ENCODE results near the gene JMJD8.

JMJD8 gene

GRCh38 chr16:658679-659571 lies 25.2 kb downstream of the JMJD8 start:
- DNase-seq = no peak

- DNase-seq = no peak
Measured at GRCh38 chr16:657487-657886, 26.6 kb downstream of the JMJD8 start.

DNA sequence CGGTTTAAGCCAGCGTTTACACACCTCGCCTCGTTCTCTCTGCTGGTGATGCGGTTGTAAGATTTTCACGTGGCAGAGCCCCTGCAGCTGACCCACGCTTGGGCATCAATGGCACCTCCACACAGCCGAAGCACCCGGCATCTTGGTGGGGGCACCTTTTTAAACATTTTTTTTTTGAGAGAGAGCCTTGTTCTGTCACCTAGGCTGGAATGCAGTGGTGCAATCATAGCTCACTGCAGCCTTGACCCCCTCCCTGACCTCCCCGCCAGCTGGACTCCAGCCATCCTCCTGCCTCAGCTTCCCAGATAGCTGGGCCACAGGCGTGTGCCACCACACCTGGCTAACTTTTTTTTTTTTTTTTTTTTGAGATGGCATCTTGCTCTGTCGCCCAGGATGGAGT lies 30.1 kb downstream of the JMJD8 start:
- DNase-seq = no peak

GRCh38 chr16:652454-653305 lies 31.5 kb downstream of the JMJD8 start:
- no peak for DNase-seq

- no peak for DNase-seq
Measured at GRCh38 chr16:651844-652243, 32.3 kb downstream of the JMJD8 start.

- no peak for DNase-seq
Measured at GRCh38 chr16:649631-650030, 34.5 kb downstream of the JMJD8 start.

DNA sequence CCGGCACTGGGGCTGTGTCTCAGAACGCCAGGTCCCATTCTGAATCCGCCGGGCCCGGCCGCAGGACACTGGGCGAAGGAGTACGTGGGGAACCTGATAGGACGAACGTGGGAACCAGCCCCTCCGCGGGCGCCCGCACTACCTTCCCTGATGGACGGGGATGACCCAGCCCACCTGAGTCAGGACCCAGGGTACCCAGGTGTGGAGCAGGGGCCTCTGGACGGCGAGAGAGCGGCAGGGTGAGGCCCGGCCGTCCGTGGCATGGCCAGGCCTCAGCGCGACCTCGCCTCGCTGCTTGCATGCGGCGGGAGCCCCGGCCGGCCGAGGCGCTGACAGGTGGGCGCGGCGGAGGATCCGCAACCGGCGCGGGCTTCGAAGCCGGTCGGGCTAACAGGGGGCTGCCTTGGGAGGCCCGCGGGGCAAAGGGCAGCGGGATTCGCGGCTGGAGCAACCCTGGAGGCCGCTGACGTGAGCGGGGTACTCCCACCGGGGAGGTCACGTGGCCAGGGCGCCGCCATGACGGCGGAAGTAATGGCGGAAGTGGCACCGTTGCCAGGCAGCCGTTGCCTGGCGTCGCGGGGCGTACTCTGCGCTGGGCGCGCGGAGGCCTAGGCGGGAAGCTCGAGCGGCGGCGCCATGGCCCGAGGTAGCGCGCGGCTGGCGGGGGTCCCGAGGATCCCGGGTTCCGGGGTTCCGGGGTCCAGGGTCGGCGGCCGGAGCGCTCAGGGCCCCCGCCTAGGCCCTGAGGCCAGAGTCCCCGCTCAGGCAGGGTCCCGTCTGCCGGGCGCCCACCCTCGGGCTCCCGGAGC lies 35.1 kb downstream of the JMJD8 start, which contains the start of gene WDR90:
TSS of gene WDR90 (plus strand) at position 585 of the 809 bp plus-strand sequence. CDS start at position 637, 52 bp downstream.
- DNase-seq = peak; percentile 42

DNA sequence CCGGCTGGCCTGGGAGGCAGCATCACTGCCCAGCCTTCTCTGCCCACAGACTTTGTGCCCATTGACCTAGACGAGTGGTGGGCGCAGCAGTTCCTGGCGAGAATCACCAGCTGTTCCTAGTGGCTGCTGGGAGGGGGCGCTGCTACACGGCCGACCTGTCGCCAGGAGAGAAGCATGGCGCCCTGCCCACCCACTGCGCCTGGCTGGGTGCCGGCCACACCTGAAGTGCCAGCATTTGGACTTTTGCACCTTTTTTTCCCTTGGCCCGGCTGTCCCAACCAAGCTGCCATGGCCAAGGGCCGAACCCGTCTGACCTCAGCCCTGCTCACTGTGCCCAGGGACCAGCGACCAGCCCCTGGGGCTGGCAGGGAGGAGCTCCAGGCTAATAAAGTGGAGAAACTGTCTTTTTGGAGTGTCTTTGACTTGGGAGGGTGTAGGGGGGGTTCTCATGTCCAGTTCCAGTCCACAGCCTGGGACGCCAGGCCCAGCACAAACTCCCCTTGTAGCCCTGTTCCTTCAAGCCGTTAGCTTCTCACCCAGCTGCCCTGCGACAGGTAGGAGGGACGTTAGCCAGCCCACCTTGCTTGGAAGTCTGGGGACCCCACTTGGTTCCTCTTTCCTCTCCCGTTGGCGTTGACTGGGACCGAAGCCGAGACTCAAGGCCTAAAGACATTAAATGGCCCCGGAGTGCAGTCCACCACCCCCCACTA lies 35.9 kb downstream of the JMJD8 start:
- DNase-seq = no peak

- DNase-seq = no peak
Measured at GRCh38 chr16:647173-647902, 36.8 kb downstream of the JMJD8 start.

GRCh38 chr16:646679-647172 lies 37.4 kb downstream of the JMJD8 start:
- no peak for DNase-seq

- DNase-seq = no peak
Measured at GRCh38 chr16:645852-646678, 38.1 kb downstream of the JMJD8 start.

- no peak for DNase-seq
Measured at GRCh38 chr16:644556-644955, 39.6 kb downstream of the JMJD8 start.

DNA sequence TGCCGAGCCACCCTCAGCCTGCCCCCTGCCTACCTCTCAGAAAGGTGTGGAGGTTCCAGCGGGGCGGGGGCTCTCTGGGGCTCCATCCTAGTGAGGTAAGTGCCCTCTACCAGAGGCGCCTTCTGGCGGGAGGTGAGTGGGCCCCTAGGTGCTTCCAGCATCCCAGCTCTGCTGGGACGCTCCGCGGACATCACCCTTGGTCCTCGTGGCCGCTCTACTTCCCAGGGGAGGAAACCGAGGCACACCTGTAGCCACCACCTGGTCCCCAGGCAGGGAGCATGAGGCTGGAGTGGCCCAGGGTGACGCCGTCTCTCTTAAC lies 41.1 kb downstream of the JMJD8 start:
- DNase-seq = no peak

- no peak for DNase-seq
Measured at GRCh38 chr16:642189-643049, 41.7 kb downstream of the JMJD8 start.

DNA sequence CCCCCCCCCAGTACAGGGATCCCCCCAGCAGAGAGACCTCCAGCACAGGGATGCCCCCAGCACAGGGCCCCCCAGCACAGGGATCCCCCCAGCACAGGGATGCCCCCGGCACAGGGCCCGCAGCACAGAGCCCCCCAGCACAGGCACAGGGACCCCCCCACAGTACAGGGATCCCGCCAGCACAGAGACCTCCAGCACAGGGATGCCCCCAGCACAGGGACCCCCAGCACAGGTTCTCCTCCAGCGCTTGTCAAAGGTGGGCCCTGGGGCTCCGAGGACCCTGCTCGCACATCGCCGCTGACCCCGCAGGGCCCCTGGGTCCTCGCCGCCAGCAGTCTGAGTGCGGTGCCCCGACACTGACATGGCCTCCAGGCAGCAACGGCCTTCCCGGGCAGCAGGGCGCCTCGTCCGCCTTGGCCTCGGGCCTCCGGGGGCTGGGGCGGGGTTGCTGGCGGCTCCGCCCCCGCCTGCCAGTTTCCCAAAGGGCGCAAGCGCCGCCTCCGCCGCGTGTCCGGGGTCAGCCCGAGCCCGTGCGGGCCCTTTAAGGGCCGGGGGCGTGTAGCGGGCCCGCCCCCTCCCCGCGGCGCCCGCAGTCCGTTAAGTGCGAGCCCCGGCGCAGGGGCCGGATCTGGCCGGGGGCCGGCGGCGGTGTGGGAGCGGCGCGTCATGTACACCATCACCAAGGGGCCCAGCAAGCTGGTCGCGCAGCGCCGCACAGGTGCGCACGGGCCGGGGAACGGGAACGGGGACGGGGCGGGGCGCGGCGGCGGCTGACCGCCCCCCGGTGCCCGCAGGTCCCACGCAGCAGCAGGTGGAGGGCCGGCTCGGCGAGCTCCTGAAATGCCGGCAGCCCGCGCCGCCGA lies 42.6 kb downstream of the JMJD8 start, which contains the start of gene MCRIP2:
TSS of gene MCRIP2 (plus strand) at position 503 of the 863 bp plus-strand sequence. CDS start at position 667, 164 bp downstream.
- no peak for DNase-seq

GRCh38 chr16:640614-641013 lies 43.5 kb downstream of the JMJD8 start:
- no peak for DNase-seq

- no peak for DNase-seq
Measured at GRCh38 chr16:638836-639235, 45.3 kb downstream of the JMJD8 start.

DNA sequence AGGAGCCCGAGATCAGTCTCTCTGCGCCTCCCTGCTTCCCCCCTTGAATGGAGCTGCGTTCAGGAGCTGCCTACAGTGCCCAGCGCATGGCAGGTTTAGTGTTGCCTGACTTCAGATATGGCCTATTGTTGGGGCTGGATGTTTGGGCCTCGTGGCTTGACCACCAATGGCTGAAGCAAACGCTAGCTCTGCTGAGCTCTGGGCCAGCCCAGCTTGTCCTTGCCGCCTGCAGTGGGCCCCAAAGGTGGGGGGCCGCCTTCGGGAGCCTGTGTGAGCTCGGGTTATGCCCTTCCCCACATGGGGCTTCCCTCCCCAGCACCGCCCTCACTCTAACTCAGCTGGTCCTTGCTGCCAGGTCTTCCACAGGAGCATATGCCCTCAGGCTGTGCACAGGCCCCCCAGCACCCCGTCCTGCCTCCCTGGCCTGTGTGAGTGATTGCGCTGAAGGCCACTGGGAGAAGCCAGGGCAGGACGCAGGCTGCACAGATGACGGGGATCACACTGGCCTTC lies 46.0 kb downstream of the JMJD8 start:
- DNase-seq = no peak
